Measurements from ENCODE around the gene XRCC1.
"Not testable (repeated sequence)": the region's sequence is repeated elsewhere in the genome, so short reads cannot be mapped to it uniquely, and the experiment has no call there.

Gene XRCC1

GRCh38 chr19:43575955-43576878 lies 890 bp upstream of the XRCC1 start:
- no peak for DNase-seq (ENCODE audit: low spot score)

- DNase-seq (ENCODE audit: low spot score), result no peak
These were observed 737 bp downstream of the XRCC1 start for GRCh38 chr19:43574424-43575155.

- no peak for DNase-seq (ENCODE audit: low spot score)
These were observed 3.1 kb downstream of the XRCC1 start for GRCh38 chr19:43572171-43572588.

GRCh38 chr19:43570174-43570791 lies 5.0 kb downstream of the XRCC1 start:
- no peak for DNase-seq (ENCODE audit: low spot score)

- DNase-seq (ENCODE audit: low spot score), result no peak
These were observed 5.7 kb downstream of the XRCC1 start for GRCh38 chr19:43569657-43570056.

- DNase-seq (ENCODE audit: low spot score), result no peak
These were observed 10.5 kb downstream of the XRCC1 start for GRCh38 chr19:43564800-43565199.

- no peak for DNase-seq (ENCODE audit: low spot score)
These were observed 11.4 kb downstream of the XRCC1 start for GRCh38 chr19:43563816-43564457.

- peak; percentile 90 for DNase-seq (ENCODE audit: low spot score)
These were observed 12.6 kb downstream of the XRCC1 start for GRCh38 chr19:43562698-43563241.

- no peak for DNase-seq (ENCODE audit: low spot score)
These were observed 13.1 kb downstream of the XRCC1 start for GRCh38 chr19:43562226-43562697.

- no peak for DNase-seq (ENCODE audit: low spot score)
These were observed 14.0 kb downstream of the XRCC1 start for GRCh38 chr19:43561139-43561970.

GRCh38 chr19:43560687-43561086 lies 14.6 kb downstream of the XRCC1 start:
- DNase-seq (ENCODE audit: low spot score), result no peak

GRCh38 chr19:43555185-43555770 lies 20.0 kb downstream of the XRCC1 start:
- peak; percentile 86 for DNase-seq (ENCODE audit: low spot score)

GRCh38 chr19:43554317-43554895 lies 20.9 kb downstream of the XRCC1 start:
- DNase-seq (ENCODE audit: low spot score), result no peak

GRCh38 chr19:43553656-43554055 lies 21.7 kb downstream of the XRCC1 start:
- DNase-seq (ENCODE audit: low spot score), result no peak

GRCh38 chr19:43552616-43553015 lies 22.7 kb downstream of the XRCC1 start:
- DNase-seq (ENCODE audit: low spot score), result no peak

GRCh38 chr19:43552198-43552450 lies 23.2 kb downstream of the XRCC1 start:
- no peak for DNase-seq (ENCODE audit: low spot score)

GRCh38 chr19:43551399-43552197 lies 23.7 kb downstream of the XRCC1 start:
- DNase-seq (ENCODE audit: low spot score), result no peak

- DNase-seq (ENCODE audit: low spot score), result no peak
These were observed 26.6 kb downstream of the XRCC1 start for GRCh38 chr19:43548706-43549105.

GRCh38 chr19:43547926-43548325 lies 27.4 kb downstream of the XRCC1 start:
- not testable (repeated sequence) for DNase-seq (ENCODE audit: low spot score)
